Omental fat pad (tissue), 4 donors: Measurements from ENCODE around the gene PLEKHF1. TPM values are rescaled to one million over a fixed set of nuclear protein-coding genes. Genes with fewer than 3 reads are reported as not detected.

Source experiments
- ATAC-seq: fragments of 150-250 bp; one replicate; pipeline ENCODE4 v1.9.1; 2016; ENCODE audit warnings: mild to moderate bottlenecking, moderate library complexity; ENCODE audit not compliant: low FRiP score
- DNase-seq: peaks from one replicate; pipeline ENCODE4 v3.0.0-alpha.2; 2019; ENCODE audit warnings: low spot score
- total RNA-seq, 4 donors: library from RNA; depleted of rRNA; stranded (reverse); fragments of >200 nt; gene quantifications; one replicate each; pipeline ENCODE4 v1.1.0, GENCODE V29; 2016
- TF ChIP-seq, protein P1 (sequence below), 3 donors: fragments of 450-650 bp; IDR thresholded peaks; one replicate each; pipeline ENCODE4 v1.5.1; 2016 to 2017; ENCODE audit warnings: antibody characterized with exemption in 3 of 3, mild to moderate bottlenecking in 3 of 3, moderate library complexity in 2 of 3

PLEKHF1 gene
- total RNA-seq, 4 donors from 2014 or later: 10.7 to 55.5 (median 21.5) TPM

DNA sequence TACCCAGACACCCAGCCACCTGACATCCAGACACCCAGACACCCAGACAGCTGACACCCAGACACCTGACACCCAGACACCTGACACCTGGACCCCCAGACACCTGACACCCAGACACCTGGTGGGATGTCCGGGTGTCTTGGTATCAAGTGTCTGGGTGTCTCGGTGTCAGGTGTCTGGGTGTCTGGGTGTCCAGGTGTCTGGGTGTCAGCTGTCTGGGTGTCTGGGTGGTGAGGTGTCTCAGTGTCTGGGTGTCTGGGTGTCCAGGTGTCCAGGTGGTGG, 31.2 kb downstream of the PLEKHF1 start:
- TF ChIP-seq, protein P1, sequence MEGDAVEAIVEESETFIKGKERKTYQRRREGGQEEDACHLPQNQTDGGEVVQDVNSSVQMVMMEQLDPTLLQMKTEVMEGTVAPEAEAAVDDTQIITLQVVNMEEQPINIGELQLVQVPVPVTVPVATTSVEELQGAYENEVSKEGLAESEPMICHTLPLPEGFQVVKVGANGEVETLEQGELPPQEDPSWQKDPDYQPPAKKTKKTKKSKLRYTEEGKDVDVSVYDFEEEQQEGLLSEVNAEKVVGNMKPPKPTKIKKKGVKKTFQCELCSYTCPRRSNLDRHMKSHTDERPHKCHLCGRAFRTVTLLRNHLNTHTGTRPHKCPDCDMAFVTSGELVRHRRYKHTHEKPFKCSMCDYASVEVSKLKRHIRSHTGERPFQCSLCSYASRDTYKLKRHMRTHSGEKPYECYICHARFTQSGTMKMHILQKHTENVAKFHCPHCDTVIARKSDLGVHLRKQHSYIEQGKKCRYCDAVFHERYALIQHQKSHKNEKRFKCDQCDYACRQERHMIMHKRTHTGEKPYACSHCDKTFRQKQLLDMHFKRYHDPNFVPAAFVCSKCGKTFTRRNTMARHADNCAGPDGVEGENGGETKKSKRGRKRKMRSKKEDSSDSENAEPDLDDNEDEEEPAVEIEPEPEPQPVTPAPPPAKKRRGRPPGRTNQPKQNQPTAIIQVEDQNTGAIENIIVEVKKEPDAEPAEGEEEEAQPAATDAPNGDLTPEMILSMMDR (IDR thresholded peaks at IDR 0.05): no peak
- no peak for ATAC-seq
- DNase-seq: no peak

DNA sequence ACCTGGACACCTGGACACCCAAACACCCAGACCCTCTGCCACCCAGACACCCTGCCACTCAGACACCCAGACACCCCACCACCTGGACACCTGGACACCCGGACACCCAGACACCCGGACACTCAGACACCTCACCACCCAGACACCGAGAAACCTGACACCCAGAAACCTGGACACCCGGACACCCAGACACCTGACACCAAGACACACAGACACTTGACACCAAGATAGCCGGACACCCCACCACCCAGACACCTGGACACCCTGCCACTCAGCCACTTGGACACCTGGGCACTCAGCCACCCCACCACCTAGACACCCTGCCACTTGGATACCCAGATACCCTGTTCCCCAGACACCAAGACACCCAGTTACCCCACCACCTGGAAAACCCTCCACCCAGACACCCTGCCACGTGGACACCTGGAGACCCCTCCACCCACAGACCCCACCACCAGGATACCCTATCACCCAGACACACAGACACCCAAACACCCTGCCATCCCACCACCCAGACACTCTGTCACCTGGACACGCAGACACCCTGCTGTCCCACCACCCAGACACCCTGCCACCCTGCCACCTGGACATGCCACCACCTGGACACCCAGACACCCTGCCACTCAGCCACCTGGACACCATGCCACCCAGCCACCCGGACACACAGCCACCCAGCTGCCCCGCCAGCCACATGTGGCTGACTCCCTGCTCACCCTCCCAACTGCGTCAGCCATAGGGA, 32.4 kb downstream of the PLEKHF1 start:
- TF ChIP-seq, protein P1 (IDR thresholded peaks at IDR 0.05): no peak
- ATAC-seq (no peak), DNase-seq (no peak)

DNA sequence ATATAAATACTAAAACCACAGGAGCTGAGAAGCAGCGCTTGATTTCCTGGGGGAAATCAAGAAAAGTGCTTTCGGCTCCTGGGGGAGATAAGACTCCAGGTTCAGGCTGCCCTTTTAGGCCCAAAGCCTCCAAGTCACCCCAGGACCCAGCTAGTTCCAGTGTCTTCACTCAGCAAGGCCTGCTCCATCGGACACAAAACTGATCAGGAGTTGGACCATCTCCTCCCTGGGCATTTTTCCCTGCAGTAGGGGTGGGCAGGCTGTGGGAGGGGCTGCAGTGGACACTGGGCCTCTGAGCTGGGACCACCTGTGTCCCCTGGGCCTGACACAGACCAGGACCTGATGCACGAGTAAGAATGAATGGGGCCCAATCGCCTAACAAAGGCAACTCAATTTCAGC, 34.6 kb downstream of the PLEKHF1 start:
- ATAC-seq: no peak
- DNase-seq: no peak
- TF ChIP-seq, protein P1 (IDR thresholded peaks at IDR 0.05): no peak

GRCh38 chr19:29700498-29700897, 35.2 kb downstream of the PLEKHF1 start:
- TF ChIP-seq, protein P1 (IDR thresholded peaks at IDR 0.05): no peak
- DNase-seq (no peak), ATAC-seq (no peak)

DNA sequence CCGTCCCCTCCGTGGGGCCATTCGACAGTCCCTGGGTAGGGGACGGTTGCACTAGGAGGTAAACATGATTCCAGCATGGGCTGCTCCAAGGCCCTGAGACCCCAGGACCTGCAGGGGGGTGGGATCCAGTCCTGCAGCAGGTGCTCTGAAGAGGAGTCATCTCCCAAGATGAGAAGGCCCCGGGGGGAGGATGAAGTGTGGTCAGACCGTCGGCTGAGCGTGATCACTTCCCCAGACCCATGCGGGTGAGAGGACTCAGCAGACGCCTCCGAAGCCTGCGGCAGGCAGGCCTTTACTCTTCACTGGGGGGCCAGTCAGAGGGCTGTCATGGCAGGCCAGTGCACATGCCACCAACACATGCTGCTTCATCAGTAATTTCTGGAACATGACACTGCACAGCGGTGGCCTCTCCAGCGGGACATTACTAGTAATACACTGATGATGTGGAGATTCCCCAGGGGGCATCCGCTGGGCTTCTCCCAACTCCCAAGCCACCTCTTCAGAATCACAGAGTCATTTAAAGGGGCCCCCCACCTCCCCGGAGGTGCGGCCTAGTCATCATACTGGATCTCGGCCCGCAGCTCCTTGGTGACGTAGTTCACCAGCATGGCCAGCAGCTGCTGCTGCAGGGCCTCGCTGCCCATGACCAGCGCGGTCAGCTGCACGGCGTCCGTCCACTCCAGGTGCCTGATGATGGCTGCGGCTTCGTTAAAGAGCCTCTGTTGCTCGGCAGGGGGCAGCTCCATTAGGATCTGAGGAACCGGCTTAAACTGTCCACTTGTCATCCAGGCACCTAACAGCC, 37.1 kb downstream of the PLEKHF1 start:
- ATAC-seq (no peak), DNase-seq (no peak)
- TF ChIP-seq, protein P1 (IDR thresholded peaks at IDR 0.05): no peak

DNA sequence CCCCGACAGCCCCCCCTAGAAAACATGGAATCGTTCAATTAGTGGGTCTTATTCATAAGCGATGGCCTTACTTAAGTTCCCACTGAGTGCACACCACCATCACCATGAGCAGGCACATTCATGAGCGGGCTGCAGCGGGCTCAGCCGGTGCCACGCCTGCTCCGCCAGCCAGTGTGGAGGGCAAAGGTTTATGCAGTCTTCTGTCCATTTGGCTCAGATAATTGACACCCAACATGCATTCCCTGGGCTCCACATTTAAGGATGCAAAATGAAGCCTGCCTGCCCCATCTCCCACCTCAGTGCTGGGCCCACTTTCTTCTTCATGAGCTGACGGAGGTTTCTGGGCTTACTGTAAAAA, 37.7 kb downstream of the PLEKHF1 start:
- TF ChIP-seq, protein P1 (IDR thresholded peaks at IDR 0.05): no peak
- no peak for ATAC-seq
- DNase-seq: no peak
